Erythroblast (primary cell): Measurements from ENCODE around the gene KITLG.

ENCODE experiments used
- GATA1 ChIP-seq: IDR thresholded peaks from 2 replicates; pipeline ENCODE4 v1.6.1; 2011; ENCODE audit warnings: low read depth, mild to moderate bottlenecking, control low read depth, low read length, moderate library complexity
- POLR2A ChIP-seq: IDR thresholded peaks from 2 replicates; pipeline ENCODE4 v1.6.1; 2011; ENCODE audit warnings: mild to moderate bottlenecking, low read length

DNA sequence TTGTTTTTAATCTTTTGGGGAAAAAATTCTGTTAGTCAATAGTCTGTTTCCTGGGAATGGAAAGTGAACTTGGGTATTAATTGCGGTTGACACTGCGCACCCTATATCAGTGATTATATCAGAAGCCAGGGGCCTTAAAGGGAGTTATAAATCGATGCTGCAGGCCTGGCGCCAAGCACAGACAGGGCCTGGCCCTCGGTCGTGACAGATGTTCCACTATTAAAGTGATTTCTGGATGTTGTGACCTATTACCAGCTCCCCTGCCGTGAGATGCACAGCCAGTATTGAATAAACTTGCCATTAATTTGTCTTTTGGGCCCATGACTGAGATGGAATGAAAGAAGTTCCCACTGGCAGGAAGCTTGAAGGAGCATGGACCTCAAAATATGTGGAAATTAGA lies 45.1 kb upstream of the KITLG start:
- TF ChIP-seq POLR2A (no peak), GATA1 (no peak)
